Middle frontal gyrus (tissue), 1 donor: ENCODE results near the gene TAC4.
"Not testable (repeated sequence)": the region's sequence is repeated elsewhere in the genome, so short reads cannot be mapped to it uniquely, and the experiment has no call there.

ENCODE experiments used
- DNase-seq: peaks from one replicate; pipeline ENCODE4 v3.0.0-alpha.2; 2015; ENCODE audit warnings: low spot score; ENCODE audit errors: extremely low spot score

The TAC4 gene

GRCh38 chr17:49843774-49844350, 4.0 kb downstream of the TAC4 start:
- DNase-seq = no peak

GRCh38 chr17:49842846-49843245, 5.0 kb downstream of the TAC4 start:
- DNase-seq = no peak

- no peak for DNase-seq
These were observed 5.5 kb downstream of the TAC4 start for GRCh38 chr17:49842371-49842770.

- DNase-seq = no peak
These were observed 6.3 kb downstream of the TAC4 start for GRCh38 chr17:49841548-49841947.

- DNase-seq = no peak
These were observed 8.4 kb downstream of the TAC4 start for GRCh38 chr17:49839455-49839854.

GRCh38 chr17:49836111-49837030, 11.5 kb downstream of the TAC4 start:
- no peak for DNase-seq

GRCh38 chr17:49835472-49835871, 12.4 kb downstream of the TAC4 start:
- DNase-seq = no peak

- DNase-seq = no peak
These were observed 13.6 kb downstream of the TAC4 start for GRCh38 chr17:49834118-49834743.

GRCh38 chr17:49832840-49833599, 14.8 kb downstream of the TAC4 start:
- no peak for DNase-seq

- DNase-seq = no peak
These were observed 17.3 kb downstream of the TAC4 start for GRCh38 chr17:49830605-49831004.

GRCh38 chr17:49829026-49829425, 18.8 kb downstream of the TAC4 start:
- DNase-seq = no peak

GRCh38 chr17:49828325-49828724, 19.5 kb downstream of the TAC4 start:
- not testable (repeated sequence) for DNase-seq

GRCh38 chr17:49825645-49826044, 22.2 kb downstream of the TAC4 start:
- DNase-seq = no peak

GRCh38 chr17:49823614-49824013, 24.3 kb downstream of the TAC4 start:
- no peak for DNase-seq

- DNase-seq = no peak
These were observed 25.0 kb downstream of the TAC4 start for GRCh38 chr17:49822829-49823228.

GRCh38 chr17:49821916-49822315, 26.0 kb downstream of the TAC4 start:
- no peak for DNase-seq

GRCh38 chr17:49821466-49821865, 26.4 kb downstream of the TAC4 start:
- no peak for DNase-seq

- no peak for DNase-seq
These were observed 27.1 kb downstream of the TAC4 start for GRCh38 chr17:49820773-49821172.

GRCh38 chr17:49819651-49820050, 28.2 kb downstream of the TAC4 start:
- no peak for DNase-seq

- no peak for DNase-seq
These were observed 28.7 kb downstream of the TAC4 start for GRCh38 chr17:49819138-49819537.

GRCh38 chr17:49817993-49818392, 29.9 kb downstream of the TAC4 start:
- DNase-seq = no peak
